ENCODE data around the gene MPDZ. TPM values are rescaled to one million over a fixed set of nuclear protein-coding genes. Genes with fewer than 3 reads are reported as not detected.

Gene MPDZ
- total and polyA plus RNA-seq, 2 of the 13 experiments (the other 11 are each of a cell fraction or from before 2014, with no cell fraction given), result 12.4 to 14.7 TPM

- Histone ChIP-seq H3K27ac (ENCODE audit: extremely low read length, insufficient read depth, low read length) (no peak overlapping the region), H3K36me3 (replicated peaks in 1 of 2; ENCODE audit: control insufficient read depth in 1 of 2, insufficient read depth in 2 of 2, low read length in 2 of 2) (no peaks in the 10 kb centered on the region), H3K4me2 (ENCODE audit: low read depth, low read length) (no peak overlapping the region), H2AFZ (ENCODE audit: low read length) (no peak overlapping the region), H3K4me1 (ENCODE audit: insufficient read depth, low read length) (no peaks in the 10 kb centered on the region), H4K20me1 (ENCODE audit: insufficient read depth, low read length) (no peaks in the 10 kb centered on the region), H3K4me3 (replicated peaks in 1 of 3; ENCODE audit: insufficient read depth in 1 of 3, low read depth in 2 of 3, low read length in 3 of 3) (no peak overlapping the region), H3K79me2 (ENCODE audit: insufficient read depth, low read length) (no peaks in the 10 kb centered on the region), H3K9ac (ENCODE audit: insufficient read depth, low read depth, low read length) (no peak overlapping the region), H3K9me3 (ENCODE audit: low read length) (no peaks in the 10 kb centered on the region), H3K27me3 (ENCODE audit: control insufficient read depth in 1 of 2, insufficient read depth in 2 of 2, low read length in 2 of 2) (no peaks in the 10 kb centered on the region)
- WGBS (ENCODE audit: low lambda C conversion rate), result 76% methylated on average over 2 of the region's 2 CpGs
- in situ Hi-C loops (cut with HindIII; ENCODE audit: extremely low pct_ligation_motif_present, low pct_unique_long_range_greater_than_20kb), result no loop called here
- TF ChIP-seq MEF2D (CRISPR knock-in tag; IDR thresholded peaks at IDR 0.05) (no peak), POLR2AphosphoS5 (IDR thresholded peaks at IDR 0.05; ENCODE audit: low read depth, low read length) (no peak), KLF11 (CRISPR knock-in tag; IDR thresholded peaks at IDR 0.05) (no peak), ZNF674 (CRISPR knock-in tag; IDR thresholded peaks at IDR 0.05; ENCODE audit: low read depth) (no peak), SOX13 (IDR thresholded peaks at IDR 0.05) (no peak), SOX13 (CRISPR knock-in tag; conservative IDR thresholded peaks at IDR 0.05 in 1 of 2, IDR thresholded peaks at IDR 0.05 in 1 of 2) (no peak), SNAPC4 (CRISPR knock-in tag; IDR thresholded peaks at IDR 0.05) (no peak), HOXA5 (CRISPR knock-in tag; IDR thresholded peaks at IDR 0.05) (no peak), KMT2A (CRISPR knock-in tag; IDR thresholded peaks at IDR 0.05) (no peak), ZNF672 (CRISPR knock-in tag; IDR thresholded peaks at IDR 0.05) (no peak)
- TF ChIP-seq, protein P1, sequence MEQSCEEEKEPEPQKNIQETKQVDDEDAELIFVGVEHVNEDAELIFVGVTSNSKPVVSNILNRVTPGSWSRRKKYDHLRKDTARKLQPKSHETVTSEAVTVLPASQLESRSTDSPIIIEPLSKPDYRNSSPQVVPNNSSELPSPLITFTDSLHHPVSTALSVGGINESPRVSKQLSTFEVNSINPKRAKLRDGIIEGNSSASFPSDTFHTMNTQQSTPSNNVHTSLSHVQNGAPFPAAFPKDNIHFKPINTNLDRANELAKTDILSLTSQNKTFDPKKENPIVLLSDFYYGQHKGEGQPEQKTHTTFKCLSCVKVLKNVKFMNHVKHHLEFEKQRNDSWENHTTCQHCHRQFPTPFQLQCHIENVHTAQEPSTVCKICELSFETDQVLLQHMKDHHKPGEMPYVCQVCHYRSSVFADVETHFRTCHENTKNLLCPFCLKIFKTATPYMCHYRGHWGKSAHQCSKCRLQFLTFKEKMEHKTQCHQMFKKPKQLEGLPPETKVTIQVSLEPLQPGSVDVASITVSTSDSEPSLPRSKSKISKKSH (CRISPR knock-in tag; IDR thresholded peaks at IDR 0.05; ENCODE audit: borderline replicate concordance), result no peak
- no peak for ATAC-seq
- ChIA-PET CTCF (ENCODE audit: low intra/inter-chr PET ratio, low total read pairs) (no interaction called here), POLR2A (no interaction called here)
- FAIRE-seq, result no peak
- intact Hi-C loops (cut with micrococcal nuclease; ENCODE audit: unreplicated experiment), result no loop called here
- BruUV-seq (replicated peaks), result no TSS peak
- DNase-seq (ENCODE audit: low spot score), result no peak
These were observed 16.0 kb downstream of the MPDZ start for GRCh38 chr9:13263511-13263910.
